ENCODE measurements around the gene B3GALNT1. TPM values are rescaled to one million over a fixed set of nuclear protein-coding genes. Genes with fewer than 3 reads are reported as not detected.

Gene B3GALNT1
- total and polyA plus RNA-seq, 2 donors (not counting 1 experiment from before 2014, with no cell fraction given) = 15.9 to 17.9 TPM

DNA sequence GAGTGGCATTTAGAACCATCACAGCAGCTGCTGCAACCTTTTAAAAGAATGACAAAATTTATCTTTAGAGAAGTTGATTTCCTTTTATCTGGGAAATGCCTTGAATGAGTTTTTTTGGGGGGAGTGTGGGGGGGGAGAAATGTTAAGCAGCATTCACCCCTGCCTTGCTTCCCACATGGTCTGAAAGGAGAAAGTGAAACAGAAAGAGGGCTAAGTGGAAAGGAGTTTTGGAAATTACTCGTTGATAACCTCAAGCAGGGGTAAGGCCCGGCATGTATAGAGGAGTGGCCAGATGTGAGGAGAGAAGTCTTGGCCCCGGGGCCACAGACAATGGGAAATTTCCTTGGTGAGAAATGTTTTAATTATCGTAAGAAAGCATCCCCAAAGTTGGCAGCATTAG lies 23.5 kb downstream of the B3GALNT1 start:
- TF ChIP-seq EZH2 (IDR thresholded peaks at IDR 0.05; ENCODE audit: low read length, missing control alignments) = no peak
- TF ChIP-seq, protein P1, sequence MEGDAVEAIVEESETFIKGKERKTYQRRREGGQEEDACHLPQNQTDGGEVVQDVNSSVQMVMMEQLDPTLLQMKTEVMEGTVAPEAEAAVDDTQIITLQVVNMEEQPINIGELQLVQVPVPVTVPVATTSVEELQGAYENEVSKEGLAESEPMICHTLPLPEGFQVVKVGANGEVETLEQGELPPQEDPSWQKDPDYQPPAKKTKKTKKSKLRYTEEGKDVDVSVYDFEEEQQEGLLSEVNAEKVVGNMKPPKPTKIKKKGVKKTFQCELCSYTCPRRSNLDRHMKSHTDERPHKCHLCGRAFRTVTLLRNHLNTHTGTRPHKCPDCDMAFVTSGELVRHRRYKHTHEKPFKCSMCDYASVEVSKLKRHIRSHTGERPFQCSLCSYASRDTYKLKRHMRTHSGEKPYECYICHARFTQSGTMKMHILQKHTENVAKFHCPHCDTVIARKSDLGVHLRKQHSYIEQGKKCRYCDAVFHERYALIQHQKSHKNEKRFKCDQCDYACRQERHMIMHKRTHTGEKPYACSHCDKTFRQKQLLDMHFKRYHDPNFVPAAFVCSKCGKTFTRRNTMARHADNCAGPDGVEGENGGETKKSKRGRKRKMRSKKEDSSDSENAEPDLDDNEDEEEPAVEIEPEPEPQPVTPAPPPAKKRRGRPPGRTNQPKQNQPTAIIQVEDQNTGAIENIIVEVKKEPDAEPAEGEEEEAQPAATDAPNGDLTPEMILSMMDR (conservative IDR thresholded peaks at IDR 0.05 in 1 of 2, IDR thresholded peaks at IDR 0.05 in 1 of 2; ENCODE audit: low read depth in 1 of 2, low read length in 2 of 2) = no peak
- no peak overlapping the region for H3K4me3 ChIP-seq (replicated peaks in 1 of 4; ENCODE audit: control extremely low read depth in 1 of 4, insufficient read depth in 1 of 4, low read depth in 3 of 4, low read length in 4 of 4)
- no peak overlapping the region for H3K27ac ChIP-seq (ENCODE audit: insufficient read depth, low read length)
- no peaks in the 10 kb centered on the region for H3K4me1 ChIP-seq (ENCODE audit: control insufficient read depth, extremely low read depth, insufficient read depth, low read length)
- H3K27me3 ChIP-seq (ENCODE audit: control insufficient read depth, insufficient read depth, low read length) = no peaks in the 10 kb centered on the region
- H3K9ac ChIP-seq (ENCODE audit: insufficient read depth, low read length) = no peak overlapping the region
- DNase-seq (ENCODE audit: low read depth in 2 of 2) = no peak
- H3K4me2 ChIP-seq (ENCODE audit: extremely low read depth, insufficient read depth, low read length) = no peak overlapping the region
- H3K79me2 ChIP-seq (ENCODE audit: control insufficient read depth, insufficient read depth, low read length) = no peaks in the 10 kb centered on the region
- H2AFZ ChIP-seq (ENCODE audit: low read length) = peak overlapping the region; percentile 39
- H4K20me1 ChIP-seq (ENCODE audit: control insufficient read depth, extremely low read depth, insufficient read depth, low read length) = no peaks in the 10 kb centered on the region
- no peaks in the 10 kb centered on the region for H3K9me3 ChIP-seq (ENCODE audit: control insufficient read depth, insufficient read depth, low read depth, low read length)
- no peaks in the 10 kb centered on the region for H3K36me3 ChIP-seq (ENCODE audit: control insufficient read depth, insufficient read depth, low read length)

DNA sequence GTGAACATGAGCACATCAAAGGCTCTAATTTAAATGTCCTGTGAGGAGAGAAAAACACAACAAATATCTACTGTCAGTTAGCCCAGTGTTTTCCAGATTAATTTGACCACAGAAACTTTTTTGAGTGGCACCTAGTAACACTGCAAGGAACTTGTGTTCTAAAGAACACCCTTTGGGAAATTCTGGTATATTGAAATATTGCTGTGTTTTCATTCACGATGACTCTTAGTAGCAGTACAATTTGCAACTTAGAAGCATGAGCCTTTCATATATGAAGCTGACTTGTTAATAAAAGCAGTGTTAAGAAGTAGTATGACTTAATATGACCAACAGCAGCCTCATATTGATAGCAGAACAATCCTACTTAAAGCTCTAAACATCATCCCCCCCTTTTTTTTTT lies 32.0 kb downstream of the B3GALNT1 start:
- no peaks in the 10 kb centered on the region for H3K9me3 ChIP-seq (ENCODE audit: control insufficient read depth, insufficient read depth, low read depth, low read length)
- H3K27me3 ChIP-seq (ENCODE audit: control insufficient read depth, insufficient read depth, low read length) = no peaks in the 10 kb centered on the region
- no peak overlapping the region for H3K27ac ChIP-seq (ENCODE audit: insufficient read depth, low read length)
- H2AFZ ChIP-seq (ENCODE audit: low read length) = no peak overlapping the region
- no peaks in the 10 kb centered on the region for H3K36me3 ChIP-seq (ENCODE audit: control insufficient read depth, insufficient read depth, low read length)
- H4K20me1 ChIP-seq (ENCODE audit: control insufficient read depth, extremely low read depth, insufficient read depth, low read length) = no peaks in the 10 kb centered on the region
- no peaks in the 10 kb centered on the region for H3K79me2 ChIP-seq (ENCODE audit: control insufficient read depth, insufficient read depth, low read length)
- H3K4me2 ChIP-seq (ENCODE audit: extremely low read depth, insufficient read depth, low read length) = no peak overlapping the region
- H3K4me1 ChIP-seq (ENCODE audit: control insufficient read depth, extremely low read depth, insufficient read depth, low read length) = no peaks in the 10 kb centered on the region
- H3K9ac ChIP-seq (ENCODE audit: insufficient read depth, low read length) = no peak overlapping the region
- no peak for DNase-seq (ENCODE audit: low read depth in 2 of 2)
- no peak overlapping the region for H3K4me3 ChIP-seq (replicated peaks in 1 of 4; ENCODE audit: control extremely low read depth in 1 of 4, insufficient read depth in 1 of 4, low read depth in 3 of 4, low read length in 4 of 4)
- TF ChIP-seq, protein P1 (conservative IDR thresholded peaks at IDR 0.05 in 1 of 2, IDR thresholded peaks at IDR 0.05 in 1 of 2; ENCODE audit: low read depth in 1 of 2, low read length in 2 of 2) = no peak
- no peak for TF ChIP-seq EZH2 (IDR thresholded peaks at IDR 0.05; ENCODE audit: low read length, missing control alignments)

DNA sequence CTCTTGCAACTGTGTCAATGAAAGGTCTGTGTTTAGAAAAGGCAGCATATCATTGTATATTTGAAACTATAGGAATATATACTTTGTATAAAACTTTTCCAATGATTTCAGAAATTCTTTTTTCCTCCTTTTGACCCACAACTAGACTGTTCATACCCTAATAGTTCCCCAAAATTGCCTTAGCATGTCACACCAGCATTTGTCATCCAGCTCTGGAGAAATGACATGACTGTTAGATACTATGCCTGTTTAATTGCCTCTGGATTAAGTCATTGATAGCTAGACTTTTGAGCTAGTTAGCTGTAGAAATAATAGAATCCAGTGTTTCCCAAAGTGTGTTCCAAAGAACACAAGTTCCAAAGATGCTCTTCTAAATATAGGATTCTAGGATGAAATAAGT lies 32.4 kb downstream of the B3GALNT1 start:
- no peaks in the 10 kb centered on the region for H3K4me1 ChIP-seq (ENCODE audit: control insufficient read depth, extremely low read depth, insufficient read depth, low read length)
- H3K9me3 ChIP-seq (ENCODE audit: control insufficient read depth, insufficient read depth, low read depth, low read length) = no peaks in the 10 kb centered on the region
- no peak overlapping the region for H3K4me3 ChIP-seq (replicated peaks in 1 of 4; ENCODE audit: control extremely low read depth in 1 of 4, insufficient read depth in 1 of 4, low read depth in 3 of 4, low read length in 4 of 4)

More for the DNA sequence above, 32.4 kb downstream of the B3GALNT1 start:
- Histone ChIP-seq H3K79me2 (ENCODE audit: control insufficient read depth, insufficient read depth, low read length) (no peaks in the 10 kb centered on the region), H3K27ac (ENCODE audit: insufficient read depth, low read length) (no peak overlapping the region), H3K4me2 (ENCODE audit: extremely low read depth, insufficient read depth, low read length) (no peak overlapping the region), H4K20me1 (ENCODE audit: control insufficient read depth, extremely low read depth, insufficient read depth, low read length) (no peaks in the 10 kb centered on the region), H2AFZ (ENCODE audit: low read length) (no peak overlapping the region), H3K9ac (ENCODE audit: insufficient read depth, low read length) (no peak overlapping the region), H3K36me3 (ENCODE audit: control insufficient read depth, insufficient read depth, low read length) (no peaks in the 10 kb centered on the region), H3K27me3 (ENCODE audit: control insufficient read depth, insufficient read depth, low read length) (no peaks in the 10 kb centered on the region)
- DNase-seq (ENCODE audit: low read depth in 2 of 2) = no peak
- TF ChIP-seq EZH2 (IDR thresholded peaks at IDR 0.05; ENCODE audit: low read length, missing control alignments) = no peak
- TF ChIP-seq, protein P1 (conservative IDR thresholded peaks at IDR 0.05 in 1 of 2, IDR thresholded peaks at IDR 0.05 in 1 of 2; ENCODE audit: low read depth in 1 of 2, low read length in 2 of 2) = no peak
